ENCODE measurements around the gene NEGR1. TPM values are rescaled to one million over a fixed set of nuclear protein-coding genes. Genes with fewer than 3 reads are reported as not detected.
A peak's percentile ranks its signal among the peaks of the same experiment; 100 is the strongest.

NEGR1 gene
- total and polyA plus RNA-seq, 12 donors = 2.3 to 18.3 (median 5.2) TPM

DNA sequence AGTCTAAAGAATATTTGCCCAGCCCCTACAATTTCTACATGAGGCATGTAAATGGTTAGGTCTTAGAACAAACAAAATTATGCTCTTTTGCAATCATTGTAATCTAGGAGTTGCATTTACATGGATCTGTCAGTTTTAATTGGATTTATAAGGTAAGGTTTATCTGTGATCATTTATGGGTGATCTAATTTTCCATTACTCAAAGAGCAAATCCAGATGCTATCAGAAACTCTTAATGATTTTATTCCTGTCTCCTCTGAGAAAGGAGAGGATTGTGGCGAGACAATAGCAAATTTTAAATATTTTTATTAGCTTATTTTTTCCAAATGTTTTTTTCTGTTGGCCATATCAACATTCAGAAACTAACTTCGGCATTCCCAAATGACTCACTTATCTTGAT is 14.2 kb upstream of the NEGR1 start:
- H3K36me3 ChIP-seq = no peaks in the 10 kb centered on the region
- no peaks in the 10 kb centered on the region for H3K27me3 ChIP-seq
- H3K4me1 ChIP-seq = no peaks in the 10 kb centered on the region
- no peak overlapping the region for H3K4me3 ChIP-seq
- WGBS, 2 donors = 75 to 85% methylated on average over 2 of the region's 2 CpGs
- TF ChIP-seq, protein P1, sequence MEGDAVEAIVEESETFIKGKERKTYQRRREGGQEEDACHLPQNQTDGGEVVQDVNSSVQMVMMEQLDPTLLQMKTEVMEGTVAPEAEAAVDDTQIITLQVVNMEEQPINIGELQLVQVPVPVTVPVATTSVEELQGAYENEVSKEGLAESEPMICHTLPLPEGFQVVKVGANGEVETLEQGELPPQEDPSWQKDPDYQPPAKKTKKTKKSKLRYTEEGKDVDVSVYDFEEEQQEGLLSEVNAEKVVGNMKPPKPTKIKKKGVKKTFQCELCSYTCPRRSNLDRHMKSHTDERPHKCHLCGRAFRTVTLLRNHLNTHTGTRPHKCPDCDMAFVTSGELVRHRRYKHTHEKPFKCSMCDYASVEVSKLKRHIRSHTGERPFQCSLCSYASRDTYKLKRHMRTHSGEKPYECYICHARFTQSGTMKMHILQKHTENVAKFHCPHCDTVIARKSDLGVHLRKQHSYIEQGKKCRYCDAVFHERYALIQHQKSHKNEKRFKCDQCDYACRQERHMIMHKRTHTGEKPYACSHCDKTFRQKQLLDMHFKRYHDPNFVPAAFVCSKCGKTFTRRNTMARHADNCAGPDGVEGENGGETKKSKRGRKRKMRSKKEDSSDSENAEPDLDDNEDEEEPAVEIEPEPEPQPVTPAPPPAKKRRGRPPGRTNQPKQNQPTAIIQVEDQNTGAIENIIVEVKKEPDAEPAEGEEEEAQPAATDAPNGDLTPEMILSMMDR (IDR thresholded peaks at IDR 0.05) = no peak
- intact Hi-C loops (cut with DNase I) = no loop called here
- peaks cover 0 to 11% (median 0%) of the 10 kb centered on the region in 11 donors for H3K9me3 ChIP-seq
- ATAC-seq = no peak
- DNase-seq = no peak
- H3K27ac ChIP-seq = no peak overlapping the region

DNA sequence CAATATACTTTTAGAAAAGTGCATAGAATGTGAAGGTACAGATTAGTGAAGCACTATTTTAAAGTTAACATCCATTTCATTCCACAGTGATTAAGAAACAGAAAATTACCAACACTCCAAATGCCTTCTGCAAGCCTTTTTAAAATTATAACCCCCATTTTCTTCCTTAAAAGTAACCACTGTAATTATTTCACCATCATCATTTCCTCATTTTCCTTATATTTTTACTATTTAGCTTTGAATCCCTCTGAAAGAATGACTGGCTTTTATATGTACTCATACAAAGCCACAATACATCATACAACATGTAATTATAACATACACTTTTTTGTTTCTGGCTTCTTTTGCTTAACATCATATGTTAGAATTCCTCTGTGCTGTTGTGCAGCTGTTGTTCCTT is 6.5 kb upstream of the NEGR1 start:
- TF ChIP-seq, protein P1 (IDR thresholded peaks at IDR 0.05) = no peak
- peaks cover 0 to 5% (median 0%) of the 10 kb centered on the region in 11 donors for H3K9me3 ChIP-seq
- H3K27ac ChIP-seq = no peak overlapping the region
- intact Hi-C loops (cut with DNase I) = loop anchor here in 3 of 10 donors (10.0 kb wide), 4 partner anchors 56 to 704 kb away; no protein-coding TSS in a partner anchor
- H3K27me3 ChIP-seq = no peaks in the 10 kb centered on the region
- peaks cover 0 to 14% (median 7%) of the 10 kb centered on the region in 9 donors for H3K4me1 ChIP-seq
- ATAC-seq = no peak
- no peaks in the 10 kb centered on the region for H3K36me3 ChIP-seq
- DNase-seq = no peak
- H3K4me3 ChIP-seq = no peak overlapping the region

DNA sequence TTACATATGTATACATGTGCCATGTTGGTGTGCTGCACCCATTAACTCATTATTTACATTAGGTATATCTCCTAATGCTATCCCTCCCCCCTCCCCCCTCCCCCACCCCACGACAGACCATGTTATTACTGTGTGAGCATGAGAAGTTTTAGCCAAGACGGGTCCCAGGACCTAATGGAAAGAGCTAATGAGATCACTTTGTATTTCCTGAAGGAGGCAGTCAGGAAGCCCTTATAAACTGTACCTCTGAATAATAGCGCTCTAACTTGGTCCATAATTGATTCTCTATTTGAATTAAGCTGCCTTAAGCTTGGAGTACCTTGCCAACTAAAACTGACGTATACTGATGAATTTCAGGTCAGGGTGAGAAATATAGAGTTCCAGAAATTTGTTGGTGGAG is 4.1 kb upstream of the NEGR1 start:
- H3K4me1 ChIP-seq = peaks cover 0 to 21% (median 10%) of the 10 kb centered on the region in 9 donors
- no peak for ATAC-seq
- peaks cover 0 to 3% (median 0%) of the 10 kb centered on the region in 7 donors for H3K27me3 ChIP-seq
- WGBS, 2 donors = 63 to 68% methylated on average over 4 of the region's 4 CpGs
- intact Hi-C loops (cut with DNase I) = loop anchor here in 3 of 10 donors (10.0 kb wide), 4 partner anchors 58 to 702 kb away; no protein-coding TSS in a partner anchor
- H3K36me3 ChIP-seq = no peaks in the 10 kb centered on the region
- TF ChIP-seq, protein P1 (IDR thresholded peaks at IDR 0.05) = no peak
- H3K4me3 ChIP-seq = no peak overlapping the region
- H3K9me3 ChIP-seq = no peaks in the 10 kb centered on the region
- no peak for DNase-seq
- no peak overlapping the region for H3K27ac ChIP-seq

DNA sequence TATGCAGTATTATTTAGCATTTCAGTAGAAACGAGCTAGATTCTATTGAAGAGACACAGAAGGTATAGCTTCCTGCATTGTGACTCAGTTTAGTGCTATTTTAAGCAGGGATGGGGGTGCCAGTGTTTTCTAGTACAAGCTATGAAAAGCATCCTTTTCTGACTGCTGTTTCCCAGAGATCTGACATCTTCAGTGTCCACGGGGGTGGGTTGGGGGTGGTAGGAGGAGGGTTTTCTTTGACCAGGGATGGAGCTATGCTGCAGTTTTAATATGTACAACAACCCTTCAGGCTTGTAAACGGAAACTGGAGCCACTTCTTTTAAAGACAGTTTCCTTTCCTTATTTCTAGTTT is 2.7 kb upstream of the NEGR1 start:
- 2 to 6% methylated on average over 3 of the region's 3 CpGs for WGBS, 2 donors
- intact Hi-C loops (cut with DNase I) = loop anchor here in 3 of 10 donors (10.0 kb wide), 4 partner anchors 60 to 700 kb away; no protein-coding TSS in a partner anchor

More for the DNA sequence above, 2.7 kb upstream of the NEGR1 start:
- DNase-seq (no peak), ATAC-seq (no peak)
- Histone ChIP-seq H3K27ac (peak overlapping the region in 6 of 10 donors; percentile 90 to 94 (median 91)), H3K4me3 (peak overlapping the region; percentile 54 to 78 (median 70)), H3K4me1 (peaks cover 0 to 21% (median 10%) of the 10 kb centered on the region in 9 donors), H3K27me3 (peaks cover 0 to 3% (median 0%) of the 10 kb centered on the region in 7 donors), H3K9me3 (no peaks in the 10 kb centered on the region), H3K36me3 (no peaks in the 10 kb centered on the region)
- TF ChIP-seq, protein P1 (IDR thresholded peaks at IDR 0.05) = no peak

Data from heart right ventricle (tissue), 16 donors.